Spleen (tissue), 11 donors: ENCODE data around the gene PAXX. TPM values are rescaled to one million over a fixed set of nuclear protein-coding genes. Genes with fewer than 3 reads are reported as not detected.
A peak's percentile ranks its signal among the peaks of the same experiment; 100 is the strongest.

Experiments used
- DNase-seq: peaks from one replicate; pipeline ENCODE4 v3.0.0-alpha.2; 2020
- H3K27ac ChIP-seq, 8 donors: fragments of 200-600 bp; sonication (generic) in 7 of 8; 1 replicate in 4 of 8; 2 replicates in 4 of 8; pipeline versions ENCODE4 v1.5.0 to v1.8.0; 2016 to 2021; ENCODE audit warnings: inconsistent platforms in 4 of 8, mild to moderate bottlenecking in 4 of 8, moderate library complexity in 1 of 8
- H3K27me3 ChIP-seq, 7 donors: fragments of 200-600 bp; sonication (generic) in 6 of 7; replicated peaks in 1 of 7; 1 replicate in 4 of 7; 2 replicates in 3 of 7; pipeline versions ENCODE4 v1.5.0 to v1.8.0; 2016 to 2021; ENCODE audit warnings: inconsistent platforms in 3 of 7, mild to moderate bottlenecking in 1 of 7
- H3K36me3 ChIP-seq, 6 donors: fragments of 200-600 bp; sonication (generic) in 5 of 6; 1 replicate in 4 of 6; 2 replicates in 2 of 6; pipeline versions ENCODE4 v1.5.0 to v1.8.0; 2016 to 2021; ENCODE audit warnings: inconsistent platforms in 2 of 6
- H3K4me1 ChIP-seq, 6 donors: fragments of 200-600 bp; sonication (generic) in 5 of 6; 1 replicate in 3 of 6; 2 replicates in 3 of 6; pipeline versions ENCODE4 v1.5.0 to v1.8.0; 2016 to 2021; ENCODE audit warnings: inconsistent platforms in 3 of 6
- H3K4me3 ChIP-seq, 8 donors: fragments of 200-600 bp; sonication (generic) in 7 of 8; 1 replicate in 4 of 8; 2 replicates in 4 of 8; pipeline versions ENCODE4 v1.5.0 to v1.8.0; 2016 to 2021; ENCODE audit warnings: inconsistent platforms in 4 of 8, mild to moderate bottlenecking in 4 of 8, moderate library complexity in 2 of 8
- H3K9me3 ChIP-seq, 8 donors: fragments of 200-600 bp; sonication (generic) in 7 of 8; 1 replicate in 4 of 8; 2 replicates in 4 of 8; pipeline versions ENCODE4 v1.5.0 to v1.8.0; 2016 to 2021; ENCODE audit warnings: inconsistent platforms in 4 of 8
- CTCF ChIP-seq, 11 experiments: fragments of 200-600 bp in 7 of 11; fragments of 450-650 bp in 4 of 11; sonication (generic) in 4 of 11; IDR thresholded peaks in 8 of 11; conservative IDR thresholded peaks in 3 of 11; 1 replicate in 7 of 11; 2 replicates in 4 of 11; pipeline versions ENCODE4 v1.4.0 to v1.8.0; 2016 to 2021; ENCODE audit warnings: antibody characterized with exemption in 11 of 11, inconsistent platforms in 4 of 11, mild to moderate bottlenecking in 1 of 11
- POLR2A ChIP-seq, 3 donors: fragments of 450-650 bp; IDR thresholded peaks; one replicate each; pipeline ENCODE4 v1.5.1; 2017; ENCODE audit warnings: antibody characterized with exemption in 3 of 3, mild to moderate bottlenecking in 1 of 3
- POLR2AphosphoS5 ChIP-seq, 3 donors: sonication (generic); formaldehyde crosslinking; IDR thresholded peaks; one replicate each; pipeline ENCODE4 v1.5.1; 2017; ENCODE audit warnings: antibody characterized with exemption in 3 of 3
- WGBS, 5 donors: extraction: QIAGEN DNeasy Blood & Tissue Kit in 3 of 5; methylation state at CpG; one replicate each; pipeline versions ENCODE4 v1.1.5 to v1.1.7; 2013 to 2018; 5-methylcytosine and 5-hydroxymethylcytosine counted together
- intact Hi-C: fragments of 100-400 bp; cut with DNase I; formaldehyde crosslinking; loops from one replicate; pipeline ENCODE4 v1.15.0; 2023; ENCODE audit warnings: low total_unique reads
- polyA plus RNA-seq, 3 donors: library from polyadenylated mRNA; stranded (reverse); fragments of 200-250 nt; gene quantifications; one replicate each; pipeline ENCODE4 v1.2.1, GENCODE V29; 2013
- total RNA-seq, 7 donors: library from RNA; depleted of rRNA in 3 of 7; stranded (reverse); fragments of >200 nt in 3 of 7; fragmentation: NEBNext Ultra II Directional in 4 of 7; extraction: Animal tissue kit (Norgen Biotek cat#: 25700) in 4 of 7; gene quantifications; one replicate each; pipeline versions ENCODE4 v1.1.0 to v1.2.1, GENCODE V29; 2016 to 2021
- donor health status: healthy with polysubstance abuse.
- donor health status: DM: no; HTN: no; CAD: no; lungs with moderate emphysema.
- donor health status: DM: no; HTN: no; CAD: no.
- donor health status: Bipolar disorder and iron deficiency.
- donor health status: healthy.
- donor health status: DM: no; HTN: no; CAD: no.
- donor health status: DM: yes; HTN: yes; CAD: no.

Gene PAXX
- total and polyA plus RNA-seq, 10 donors, result 51.3 to 264 (median 66.2) TPM

GRCh38 chr9:136988872-136989271 is 3.4 kb upstream of the PAXX start:
- TF ChIP-seq POLR2A (IDR thresholded peaks at IDR 0.05) (no peak), CTCF (IDR thresholded peaks at IDR 0.05 in 8 of 11, conservative IDR thresholded peaks at IDR 0.05 in 3 of 11) (no peak), POLR2AphosphoS5 (IDR thresholded peaks at IDR 0.05) (no peak)
- intact Hi-C loops, result no loop called here
- 94 to 99% (median 96%) methylated on average over 4 of the region's 4 CpGs for WGBS, 5 donors

GRCh38 chr9:136990242-136990911 is 1.8 kb upstream of the PAXX start:
- WGBS, 5 donors, result 79 to 93% (median 92%) methylated on average over 10 of the region's 10 CpGs
- Histone ChIP-seq H3K4me1 (peaks cover 9 to 49% (median 43%) of the 10 kb centered on the region in 6 donors), H3K4me3 (no peak overlapping the region), H3K27ac (peak overlapping the region in 2 of 8 donors; percentile 94), H3K9me3 (no peaks in the 10 kb centered on the region), H3K36me3 (peaks cover 0 to 21% (median 4%) of the 10 kb centered on the region in 6 donors), H3K27me3 (peaks cover under 1 to 30% (median 11%) of the 10 kb centered on the region in 7 donors)
- TF ChIP-seq POLR2AphosphoS5 (IDR thresholded peaks at IDR 0.05) (no peak), CTCF (IDR thresholded peaks at IDR 0.05 in 8 of 11, conservative IDR thresholded peaks at IDR 0.05 in 3 of 11) (no peak), POLR2A (IDR thresholded peaks at IDR 0.05) (no peak)
- intact Hi-C loops, result no loop called here
- DNase-seq, result no peak

More at GRCh38 chr9:136988872-136989271, 3.4 kb upstream of the PAXX start:
- Histone ChIP-seq H3K36me3 (peaks cover 0 to 8% (median 2%) of the 10 kb centered on the region in 6 donors), H3K27ac (no peak overlapping the region), H3K4me1 (peaks cover 9 to 46% (median 37%) of the 10 kb centered on the region in 6 donors), H3K9me3 (no peaks in the 10 kb centered on the region), H3K4me3 (no peak overlapping the region), H3K27me3 (peaks cover 5 to 34% (median 23%) of the 10 kb centered on the region in 7 donors)
- DNase-seq, result no peak

GRCh38 chr9:136992819-136993369 is 672 bp downstream of the PAXX start:
- Histone ChIP-seq H3K27me3 (peaks cover 0 to 30% (median 0%) of the 10 kb centered on the region in 7 donors), H3K27ac (peak overlapping the region; percentile 87 to 94 (median 92)), H3K4me1 (peaks cover 32 to 68% (median 63%) of the 10 kb centered on the region in 6 donors), H3K4me3 (peak overlapping the region; percentile 50 to 96 (median 78)), H3K36me3 (peaks cover 0 to 21% (median 4%) of the 10 kb centered on the region in 6 donors), H3K9me3 (no peaks in the 10 kb centered on the region)
- no peak for TF ChIP-seq POLR2AphosphoS5 (IDR thresholded peaks at IDR 0.05)
- no peak for TF ChIP-seq CTCF (IDR thresholded peaks at IDR 0.05 in 8 of 11, conservative IDR thresholded peaks at IDR 0.05 in 3 of 11)
- TF ChIP-seq POLR2A (IDR thresholded peaks at IDR 0.05), result no peak
- intact Hi-C loops, result no loop called here
- WGBS, 5 donors, result 4 to 54% (median 45%) methylated on average over 5 to 18 of the region's 18 CpGs
- DNase-seq, result peak; percentile 84
